Stimulated activated CD8-positive, alpha-beta memory T cell treated with anti-CD3 and anti-CD28 coated beads, Interleukin-7, amount 100 ng/mL, for 24 hours (primary cell): Measurements from ENCODE around the gene YKT6.
"Not testable (repeated sequence)": the region's sequence is repeated elsewhere in the genome, so short reads cannot be mapped to it uniquely, and the experiment has no call there.

Experiments used
- DNase-seq: peaks from one replicate; pipeline ENCODE4 v3.0.0-alpha.2; 2020; ENCODE audit warnings: low read depth

YKT6 gene

DNA sequence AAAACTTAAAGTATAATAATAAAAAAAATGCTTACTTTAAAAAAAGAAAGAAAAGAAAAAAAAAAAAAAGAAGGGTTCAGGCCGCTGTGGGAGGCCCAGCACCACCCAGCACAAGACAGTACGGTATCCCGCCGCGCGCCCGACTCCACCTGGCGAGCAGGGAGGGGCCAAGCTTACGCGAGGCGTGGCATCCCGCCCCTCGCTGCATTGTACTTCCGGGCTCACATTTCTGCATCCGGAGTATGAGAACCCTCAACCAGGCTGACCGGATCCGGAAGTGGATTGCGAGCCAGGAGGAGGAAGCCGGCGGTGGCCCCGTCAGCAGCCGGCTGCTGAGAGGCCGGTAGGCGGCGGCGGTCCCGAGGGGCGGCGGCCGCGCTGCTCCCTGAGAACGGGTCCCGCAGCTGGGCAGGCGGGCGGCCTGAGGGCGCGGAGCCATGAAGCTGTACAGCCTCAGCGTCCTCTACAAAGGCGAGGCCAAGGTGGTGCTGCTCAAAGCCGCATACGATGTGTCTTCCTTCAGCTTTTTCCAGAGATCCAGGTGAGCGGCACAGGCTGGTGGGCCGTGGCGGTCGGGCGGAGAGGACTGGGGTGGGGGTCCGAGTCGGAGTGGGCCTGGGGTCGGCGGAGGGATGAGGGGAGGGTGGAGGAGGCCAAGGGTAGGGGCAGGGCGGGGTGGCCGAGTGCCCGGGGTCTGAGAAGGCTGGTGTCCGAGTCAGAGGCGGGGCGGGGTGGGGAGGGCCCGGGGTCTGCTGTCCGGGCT lies at the start of gene YKT6:
Gene YKT6 (plus strand): TSS at position 280 of the 763 bp plus-strand sequence. CDS start 158 bp downstream, at position 438.
- peak; percentile 85 for DNase-seq

DNA sequence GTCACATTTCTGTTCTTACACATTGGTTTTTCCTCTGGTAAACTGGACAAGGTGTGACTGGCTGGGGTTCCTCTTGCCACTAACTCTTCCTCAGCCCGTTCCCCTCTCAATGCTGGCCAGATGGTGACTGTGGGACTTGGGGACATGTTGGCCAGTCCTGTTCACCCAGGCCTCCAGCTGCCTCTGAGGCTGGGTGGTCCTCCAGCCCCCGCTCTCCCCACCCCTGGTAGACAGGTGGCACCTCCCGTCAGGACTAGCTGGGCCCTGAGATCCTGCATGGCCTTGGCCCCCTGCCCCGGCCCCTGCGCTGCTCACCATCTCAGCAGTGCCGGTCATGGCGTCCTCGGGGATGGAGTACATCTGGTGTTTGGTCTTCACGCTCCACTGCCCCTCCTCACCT lies 48.8 kb upstream of the YKT6 start:
- no peak for DNase-seq

DNA sequence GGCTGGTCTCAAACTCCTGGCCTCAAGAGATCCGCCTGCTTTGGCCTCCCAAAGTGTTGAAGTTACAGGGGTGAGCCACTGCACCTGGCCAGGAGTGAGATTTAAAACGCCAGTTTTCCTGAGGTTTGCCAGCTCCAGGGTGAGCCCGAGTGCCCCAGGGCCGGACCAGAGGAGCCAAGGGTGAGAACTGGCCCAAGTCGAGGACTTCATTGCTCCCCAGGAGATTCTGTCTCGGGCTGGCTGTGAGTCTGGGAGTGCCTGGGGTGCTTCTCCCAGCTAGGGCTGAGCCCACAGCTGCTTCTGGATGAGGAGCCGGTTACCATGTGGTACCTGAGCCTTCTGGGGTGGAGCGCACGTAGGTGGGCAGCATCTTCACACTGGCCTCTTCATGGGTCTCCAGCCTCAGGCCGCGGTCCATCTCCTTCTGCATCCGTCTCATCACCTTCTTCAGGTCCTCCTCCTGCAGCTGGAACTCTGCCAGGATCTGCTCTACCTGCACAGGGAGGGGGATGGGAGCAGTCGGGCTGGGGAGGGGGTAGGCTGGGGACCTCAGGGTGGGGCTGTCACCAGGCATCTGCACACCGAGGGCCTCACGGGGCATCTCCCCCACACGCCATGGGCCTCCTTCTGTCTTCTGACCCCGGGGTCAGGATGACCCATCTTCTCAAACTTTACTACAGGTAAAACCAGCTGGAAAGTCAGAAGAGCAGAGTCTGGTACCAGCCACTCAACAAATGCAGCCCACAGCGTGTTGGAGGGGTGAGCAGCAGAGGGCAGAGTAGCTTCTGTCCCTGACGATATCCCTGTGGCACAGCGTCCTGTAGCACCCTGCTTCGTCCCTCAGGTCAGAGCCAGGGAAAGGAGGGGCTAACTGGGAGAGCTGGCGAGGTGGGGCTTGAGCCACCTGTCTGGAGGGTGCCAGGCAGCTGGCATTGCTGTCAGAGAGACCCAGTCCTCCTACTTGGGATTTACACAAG lies 47.5 kb upstream of the YKT6 start:
- no peak for DNase-seq

- no peak for DNase-seq
Measured at GRCh38 chr7:44153948-44154335, 46.8 kb upstream of the YKT6 start.

GRCh38 chr7:44154703-44155102 lies 46.1 kb upstream of the YKT6 start:
- DNase-seq = no peak

GRCh38 chr7:44155191-44156185 lies 45.3 kb upstream of the YKT6 start:
- DNase-seq = no peak

GRCh38 chr7:44156453-44157010 lies 44.2 kb upstream of the YKT6 start:
- DNase-seq = no peak

DNA sequence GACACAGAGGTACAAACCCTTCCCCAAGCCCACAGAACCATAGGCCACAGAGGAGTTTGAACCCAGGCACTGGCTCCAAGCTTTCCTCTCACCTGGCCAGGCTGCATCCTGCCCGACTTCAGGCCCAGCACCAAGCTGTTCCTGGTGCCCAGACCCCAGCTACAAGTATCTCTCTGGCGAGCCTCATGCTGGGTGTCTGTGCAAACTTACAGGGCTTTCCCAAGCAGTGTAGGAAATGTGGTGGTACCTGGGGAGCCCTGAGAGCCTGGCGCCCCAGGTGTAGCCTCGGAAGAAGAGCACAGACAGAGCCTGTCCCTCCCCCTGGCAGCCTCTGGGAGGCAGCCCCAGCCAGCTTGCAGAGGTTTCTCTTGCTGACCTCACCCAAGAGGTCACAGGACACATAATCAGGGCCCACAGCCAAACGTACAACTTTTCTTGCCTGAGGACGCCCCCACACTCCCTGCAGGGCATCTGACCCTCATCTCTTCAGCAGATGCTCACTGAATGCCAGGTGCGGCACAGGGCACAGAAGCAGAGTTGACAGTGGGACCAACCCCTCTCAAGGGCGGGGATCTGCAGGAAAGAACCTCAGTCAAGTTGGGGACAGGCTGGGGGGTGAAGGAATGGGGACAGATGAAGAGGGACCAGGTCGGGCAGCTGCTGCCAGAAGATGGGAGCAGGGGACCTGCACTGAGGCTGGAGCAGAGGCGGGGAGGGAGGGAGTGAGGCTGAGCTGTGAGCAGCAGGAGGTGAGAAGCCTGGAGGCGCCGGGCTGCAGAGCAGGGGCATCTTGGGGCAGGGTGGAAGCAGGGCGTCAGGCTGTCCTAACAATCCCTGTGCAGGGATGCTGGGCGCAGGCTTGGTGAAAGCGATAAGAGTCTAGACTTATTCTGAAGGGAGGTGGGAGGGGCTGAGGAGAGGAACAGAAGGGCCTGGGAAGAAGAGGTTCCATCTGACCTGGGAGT lies 43.4 kb upstream of the YKT6 start:
- DNase-seq = no peak

DNA sequence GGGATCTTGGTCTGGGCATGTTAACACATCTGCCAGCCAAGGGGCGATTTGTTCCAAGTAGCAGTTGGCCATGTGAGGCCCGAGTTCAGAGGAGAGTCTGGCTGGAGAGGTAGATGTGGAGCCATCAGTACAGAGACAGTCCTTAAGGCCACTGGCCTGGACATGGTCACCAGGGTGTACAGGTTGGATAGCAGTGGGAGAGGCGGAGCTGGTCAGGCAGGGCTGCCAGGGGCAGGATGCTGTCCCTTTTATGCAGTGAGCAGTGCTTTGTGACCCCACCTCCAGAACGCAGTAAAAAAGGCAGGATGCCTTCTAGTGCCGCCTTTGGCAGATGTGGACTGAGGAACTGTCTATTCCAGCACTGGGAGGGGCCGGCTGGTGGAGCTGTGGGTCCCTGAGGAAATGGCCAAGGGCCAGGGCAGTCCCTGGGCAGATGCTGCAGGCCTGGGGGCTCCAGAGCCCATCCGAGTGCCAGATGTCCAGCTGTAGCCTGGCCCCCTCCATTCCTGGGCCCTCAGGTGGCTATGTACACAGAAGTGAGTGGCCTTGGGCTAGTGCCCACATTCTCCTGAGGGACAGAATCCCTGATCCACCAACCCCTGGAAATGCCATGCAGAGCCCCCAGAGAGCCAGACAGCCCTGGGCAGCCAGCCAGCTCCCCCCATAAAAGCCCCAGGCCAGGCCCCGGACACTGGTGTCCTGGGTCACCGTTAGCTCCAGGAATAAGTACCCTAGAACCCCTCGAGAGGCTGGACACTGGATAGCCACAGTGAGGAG lies 42.5 kb upstream of the YKT6 start:
- no peak for DNase-seq

DNA sequence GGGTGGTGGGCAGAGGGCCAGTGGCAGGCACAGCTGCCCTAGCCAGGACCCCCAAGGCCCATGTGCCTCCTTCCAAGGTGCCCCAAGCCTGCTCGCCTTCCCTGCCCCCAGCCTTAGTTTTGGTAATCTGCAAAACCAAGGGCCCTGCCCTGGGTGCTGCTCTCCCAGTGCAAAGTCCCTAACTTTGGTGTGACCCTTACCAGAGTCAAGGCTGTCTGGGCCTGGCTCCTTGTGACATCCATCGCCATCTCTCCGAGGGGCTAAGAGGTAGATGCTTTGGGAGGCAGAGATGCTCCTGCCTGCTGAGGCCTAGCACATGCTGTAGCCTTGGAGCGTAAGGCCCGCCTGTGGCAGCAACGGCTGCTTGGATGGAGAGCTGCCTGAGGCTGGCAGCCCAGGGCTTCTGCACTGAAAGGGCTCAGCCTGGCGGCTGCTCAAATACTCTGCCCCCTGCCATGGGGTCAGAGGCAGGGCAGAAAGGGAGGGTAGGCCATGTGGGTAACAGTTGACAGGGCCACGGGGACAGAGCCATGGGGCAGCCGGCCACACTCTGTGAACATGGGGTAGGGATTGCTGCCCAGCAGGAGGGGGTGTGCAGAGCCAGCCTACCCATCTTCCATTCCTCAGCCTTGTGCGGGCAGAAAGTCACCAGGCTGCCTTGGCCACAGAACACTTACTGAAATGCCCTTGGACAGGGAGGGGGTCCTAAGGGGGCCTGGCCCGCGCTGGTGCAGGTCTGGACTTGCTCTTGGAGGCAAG lies 41.7 kb upstream of the YKT6 start:
- no peak for DNase-seq

GRCh38 chr7:44159824-44160630 lies 40.8 kb upstream of the YKT6 start:
- DNase-seq = no peak

DNA sequence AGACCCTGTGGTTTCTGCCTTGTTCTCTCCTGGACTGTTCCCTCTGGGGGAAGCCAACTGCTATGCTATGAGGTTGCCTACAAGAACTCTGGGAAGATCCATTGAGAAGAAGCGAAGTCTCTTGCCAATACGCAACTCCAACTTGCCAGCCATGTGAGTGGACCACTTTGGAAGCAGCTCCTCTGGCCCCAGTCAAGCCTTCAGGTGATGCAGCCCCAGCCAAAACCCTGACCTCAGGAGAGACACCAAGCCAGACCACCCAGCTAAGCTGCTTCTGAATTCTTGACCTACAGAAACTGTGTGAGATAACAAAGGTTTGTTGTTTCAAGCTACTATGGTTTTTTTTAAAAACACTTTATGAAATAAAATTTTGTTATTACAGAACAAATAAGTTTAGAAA lies 39.4 kb upstream of the YKT6 start:
- no peak for DNase-seq

DNA sequence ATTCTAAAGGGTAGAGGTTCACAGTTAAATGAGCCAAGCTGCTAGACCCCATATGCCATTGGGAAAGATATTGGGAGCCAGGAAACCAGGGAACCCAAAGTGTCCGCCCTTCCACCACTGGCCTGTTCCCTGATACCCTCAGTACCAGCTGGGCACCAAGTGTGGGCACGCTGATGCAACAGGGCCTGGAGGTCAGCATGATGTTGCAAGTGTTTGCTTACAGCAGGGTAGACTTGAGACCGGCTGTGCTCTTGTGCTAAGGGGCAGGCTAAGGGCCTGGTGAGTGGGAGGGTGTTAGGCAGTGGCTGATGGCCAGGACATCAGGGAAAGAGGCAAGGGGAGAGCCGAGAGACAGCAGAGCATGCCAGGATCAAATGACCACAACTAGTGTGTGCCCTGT lies 38.6 kb upstream of the YKT6 start:
- DNase-seq = no peak

DNA sequence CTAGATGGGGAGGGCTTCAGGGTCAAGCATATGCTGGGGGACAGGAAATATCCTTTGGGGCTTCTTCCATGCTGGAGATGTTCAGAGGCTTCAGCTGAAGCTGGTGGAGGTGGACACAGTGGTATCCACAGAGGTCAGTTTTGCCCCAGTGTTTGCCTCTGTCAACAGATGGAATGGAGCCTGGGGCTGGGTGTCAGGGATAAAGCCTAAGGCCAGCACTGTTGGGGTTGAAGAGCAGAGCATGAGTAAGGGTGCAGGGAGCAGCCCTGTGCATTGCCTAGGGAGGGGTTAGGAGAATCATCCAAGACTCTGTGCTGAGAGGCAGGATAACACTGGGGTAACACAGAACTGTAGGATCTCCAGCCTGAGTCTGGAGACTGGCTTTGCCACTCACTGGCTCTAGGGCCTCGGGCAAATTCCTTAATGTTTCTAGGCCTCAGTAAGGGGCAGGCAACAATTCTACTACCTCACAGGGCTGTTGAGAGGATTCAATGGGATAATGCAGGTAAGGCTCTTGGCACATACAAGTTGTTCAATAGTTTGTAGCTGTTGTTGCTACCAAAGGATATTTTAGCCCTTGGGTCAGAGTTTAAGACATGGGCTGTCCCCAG lies 37.9 kb upstream of the YKT6 start:
- DNase-seq = no peak

DNA sequence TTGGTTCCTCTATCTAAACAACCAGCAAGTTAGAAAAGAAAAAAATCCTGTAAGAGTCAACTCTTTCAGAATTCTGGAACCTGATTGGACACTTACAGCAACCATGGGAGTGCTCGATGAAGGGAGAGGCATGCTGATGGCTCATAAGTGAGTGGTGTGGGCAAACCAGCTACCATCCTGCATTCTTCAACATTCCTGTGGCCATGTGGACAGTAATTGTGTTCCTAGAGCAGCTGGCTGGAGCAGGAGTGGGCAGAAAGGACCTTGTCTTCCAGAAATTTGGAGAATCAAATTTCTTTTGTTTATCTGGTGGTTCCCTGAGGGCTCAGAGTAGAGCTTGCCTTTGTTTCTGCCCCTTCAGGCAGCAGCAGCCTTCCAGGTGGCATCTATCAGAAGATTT lies 37.2 kb upstream of the YKT6 start:
- DNase-seq = no peak

- DNase-seq = no peak
Measured at GRCh38 chr7:44167920-44168319, 32.9 kb upstream of the YKT6 start.

DNA sequence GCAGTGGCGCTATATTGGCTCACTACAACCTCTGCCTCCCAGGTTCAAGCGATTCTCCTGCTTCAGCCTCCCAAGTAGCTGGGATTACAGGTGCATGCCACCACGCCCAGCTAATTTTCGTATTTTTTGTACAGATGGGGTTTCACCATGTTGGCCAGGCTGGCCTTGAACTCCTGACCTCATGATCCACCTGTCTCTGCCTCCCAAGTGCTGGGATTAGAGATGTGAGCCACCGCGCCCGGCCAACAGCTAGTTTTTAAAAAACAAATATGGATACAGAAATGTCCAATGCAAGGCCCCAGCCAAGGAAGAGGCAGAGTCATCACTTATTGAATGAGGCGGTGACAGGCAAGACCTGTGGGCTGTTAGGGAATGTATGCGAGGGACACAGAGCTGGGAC lies 28.9 kb upstream of the YKT6 start:
- DNase-seq = not testable (repeated sequence)

GRCh38 chr7:44172352-44172751 lies 28.4 kb upstream of the YKT6 start:
- no peak for DNase-seq
